NCI-H226 (cell line): ENCODE measurements around the gene DSG2.

Source experiments
- DNase-seq: peaks from one replicate; pipeline ENCODE4 v3.0.0-alpha.2; 2015

DSG2 gene

GRCh38 chr18:31558567-31558966 is 60.6 kb downstream of the DSG2 start:
- no peak for DNase-seq

- DNase-seq = no peak
Observed at GRCh38 chr18:31562726-31563125, 64.7 kb downstream of the DSG2 start.

GRCh38 chr18:31563778-31564177 is 65.8 kb downstream of the DSG2 start:
- no peak for DNase-seq

- no peak for DNase-seq
Observed at GRCh38 chr18:31565345-31565744, 67.4 kb downstream of the DSG2 start.

GRCh38 chr18:31565782-31566512 is 68.0 kb downstream of the DSG2 start:
- no peak for DNase-seq

- DNase-seq = no peak
Observed at GRCh38 chr18:31566576-31567306, 68.8 kb downstream of the DSG2 start.

- no peak for DNase-seq
Observed at GRCh38 chr18:31572368-31572767, 74.4 kb downstream of the DSG2 start.

GRCh38 chr18:31573051-31573450 is 75.1 kb downstream of the DSG2 start:
- no peak for DNase-seq

GRCh38 chr18:31574359-31574758 is 76.4 kb downstream of the DSG2 start:
- no peak for DNase-seq

- no peak for DNase-seq
Observed at GRCh38 chr18:31575515-31576257, 77.7 kb downstream of the DSG2 start.

- DNase-seq = no peak
Observed at GRCh38 chr18:31576670-31577069, 78.7 kb downstream of the DSG2 start.

- DNase-seq = no peak
Observed at GRCh38 chr18:31577195-31577594, 79.2 kb downstream of the DSG2 start.

GRCh38 chr18:31578126-31578525 is 80.1 kb downstream of the DSG2 start:
- DNase-seq = no peak

GRCh38 chr18:31579375-31579774 is 81.4 kb downstream of the DSG2 start:
- no peak for DNase-seq

- peak; percentile 77 for DNase-seq
Observed at GRCh38 chr18:31581498-31582197, 83.7 kb downstream of the DSG2 start.

GRCh38 chr18:31583185-31583854 is 85.3 kb downstream of the DSG2 start:
- DNase-seq = no peak

GRCh38 chr18:31585991-31586390 is 88.0 kb downstream of the DSG2 start:
- DNase-seq = no peak

- peak; percentile 51 for DNase-seq
Observed at GRCh38 chr18:31586616-31587015, 88.6 kb downstream of the DSG2 start.

- DNase-seq = peak; percentile 51
Observed at GRCh38 chr18:31587529-31587928, 89.6 kb downstream of the DSG2 start.

GRCh38 chr18:31590570-31590969 is 92.6 kb downstream of the DSG2 start:
- no peak for DNase-seq

- no peak for DNase-seq
Observed at GRCh38 chr18:31591113-31591512, 93.1 kb downstream of the DSG2 start.

- no peak for DNase-seq
Observed at GRCh38 chr18:31591628-31592027, 93.7 kb downstream of the DSG2 start, which contains the start of gene TTR. TTR (plus strand) TSS chr18:31591877; CDS start chr18:31591903, 26 bp downstream.
